UCSD-AML1 (cell line): Measurements from ENCODE around the gene GPR155.
"Not testable (repeated sequence)": the region's sequence is repeated elsewhere in the genome, so short reads cannot be mapped to it uniquely, and the experiment has no call there.

ENCODE experiments used
- DNase-seq: peaks from one replicate; lab custom pipeline; 2025; ENCODE audit not compliant: unreplicated experiment; lab: John Stamatoyannopoulos, UW

GPR155 gene

GRCh38 chr2:174442546-174443510 lies 44.0 kb downstream of the GPR155 start:
- DNase-seq: no peak

- DNase-seq: no peak
These were observed 46.9 kb downstream of the GPR155 start for GRCh38 chr2:174439950-174440349.

DNA sequence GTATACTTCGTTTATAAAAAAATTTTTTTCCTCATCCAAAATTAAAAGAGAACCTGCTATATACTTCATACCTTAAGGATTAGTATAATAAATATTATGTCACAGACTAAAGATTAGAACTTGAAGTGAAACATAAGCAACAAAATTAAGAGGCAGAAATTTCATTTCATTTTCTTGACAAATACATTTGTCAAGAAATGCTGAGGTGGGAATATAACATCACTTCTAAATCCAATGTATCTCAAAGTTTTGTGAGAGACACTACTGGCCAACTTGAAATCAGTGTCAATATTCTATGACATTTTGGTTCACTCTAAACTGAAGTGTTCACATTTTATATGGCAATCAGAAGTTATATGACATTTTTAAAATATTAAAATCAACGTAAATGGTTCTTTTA lies 47.5 kb downstream of the GPR155 start:
- DNase-seq: no peak

- no peak for DNase-seq
These were observed 48.5 kb downstream of the GPR155 start for GRCh38 chr2:174438146-174438886.

GRCh38 chr2:174436351-174436750 lies 50.5 kb downstream of the GPR155 start:
- no peak for DNase-seq

DNA sequence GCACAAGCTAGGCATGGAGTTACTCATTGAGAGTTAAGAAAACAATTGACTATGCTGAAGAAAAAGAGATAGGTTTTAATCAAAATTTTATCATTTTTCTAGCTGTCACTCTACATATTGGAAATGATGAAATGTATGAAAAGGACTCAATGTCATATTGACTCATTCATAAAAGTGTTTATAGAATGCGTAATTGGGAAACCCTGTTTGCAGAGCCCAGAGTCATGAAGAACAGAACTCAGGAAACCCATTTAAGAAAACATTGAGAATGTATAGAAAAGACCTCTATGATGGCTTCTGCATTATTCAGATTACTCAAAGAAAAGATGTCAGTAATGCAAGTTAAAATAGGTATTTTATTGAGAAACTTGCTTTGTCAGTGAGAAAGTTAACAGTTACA lies 54.9 kb downstream of the GPR155 start:
- DNase-seq: no peak

GRCh38 chr2:174430066-174430465 lies 56.8 kb downstream of the GPR155 start:
- DNase-seq: no peak

- no peak for DNase-seq
These were observed 58.6 kb downstream of the GPR155 start for GRCh38 chr2:174428214-174428613.

- DNase-seq: no peak
These were observed 74.6 kb downstream of the GPR155 start for GRCh38 chr2:174412256-174412655.

GRCh38 chr2:174410039-174410438 lies 76.8 kb downstream of the GPR155 start:
- not testable (repeated sequence) for DNase-seq

DNA sequence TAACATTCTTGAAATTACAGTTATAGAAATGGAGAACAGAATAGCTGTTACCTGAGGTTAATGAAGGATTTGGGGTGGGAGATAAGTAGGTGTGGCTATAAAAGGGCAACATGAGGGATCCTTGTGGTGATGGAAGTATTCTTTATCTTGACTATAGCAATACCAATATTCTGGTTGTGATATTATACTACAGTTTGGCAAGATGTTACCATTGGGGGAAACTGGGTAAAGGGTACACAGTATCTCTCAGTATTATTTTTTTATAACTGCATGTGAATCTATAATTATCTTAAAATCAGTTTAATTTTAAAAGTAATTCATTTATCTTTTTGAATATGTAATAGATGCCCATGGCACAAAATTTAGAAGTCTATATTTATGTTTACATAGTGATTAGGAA lies 83.2 kb downstream of the GPR155 start:
- DNase-seq: no peak

DNA sequence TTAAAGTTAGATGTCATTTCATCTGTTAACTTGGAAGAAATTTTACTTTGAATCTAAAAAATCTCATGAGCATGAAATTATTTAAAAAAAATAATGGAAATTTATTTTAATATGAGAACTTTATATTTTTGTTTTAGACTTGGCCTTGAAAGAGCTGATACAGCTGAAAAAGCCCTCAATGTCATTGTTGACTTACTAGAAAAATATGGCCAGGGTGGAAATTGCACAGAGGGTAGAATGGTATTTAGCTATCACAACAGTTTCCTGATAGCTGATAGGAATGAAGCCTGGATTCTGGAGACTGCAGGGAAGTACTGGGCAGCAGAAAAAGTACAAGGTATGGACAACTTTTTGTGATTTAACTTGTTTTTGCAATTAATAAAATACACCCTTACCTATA lies 86.0 kb downstream of the GPR155 start:
- no peak for DNase-seq

GRCh38 chr2:174399171-174399570 lies 87.7 kb downstream of the GPR155 start:
- DNase-seq: no peak

DNA sequence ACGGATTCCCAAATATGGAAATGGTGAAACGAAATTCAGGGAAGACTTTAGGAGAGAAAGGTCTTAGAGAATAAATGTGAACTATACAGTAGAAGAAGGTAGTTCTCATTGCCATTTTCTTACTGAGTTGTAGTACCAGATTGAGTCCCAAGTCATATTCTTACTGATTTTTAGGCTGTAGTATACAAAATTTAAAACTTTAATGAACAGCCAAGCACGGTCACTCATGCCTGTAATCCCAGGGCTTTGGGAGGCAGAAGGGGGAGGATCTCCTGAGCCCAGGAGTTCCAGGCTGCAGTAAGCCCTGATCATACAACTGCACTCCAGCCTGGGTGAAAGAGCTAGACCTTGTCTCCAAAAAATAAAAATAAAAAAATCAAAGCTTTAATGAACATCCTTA lies 89.1 kb downstream of the GPR155 start:
- DNase-seq: no peak

DNA sequence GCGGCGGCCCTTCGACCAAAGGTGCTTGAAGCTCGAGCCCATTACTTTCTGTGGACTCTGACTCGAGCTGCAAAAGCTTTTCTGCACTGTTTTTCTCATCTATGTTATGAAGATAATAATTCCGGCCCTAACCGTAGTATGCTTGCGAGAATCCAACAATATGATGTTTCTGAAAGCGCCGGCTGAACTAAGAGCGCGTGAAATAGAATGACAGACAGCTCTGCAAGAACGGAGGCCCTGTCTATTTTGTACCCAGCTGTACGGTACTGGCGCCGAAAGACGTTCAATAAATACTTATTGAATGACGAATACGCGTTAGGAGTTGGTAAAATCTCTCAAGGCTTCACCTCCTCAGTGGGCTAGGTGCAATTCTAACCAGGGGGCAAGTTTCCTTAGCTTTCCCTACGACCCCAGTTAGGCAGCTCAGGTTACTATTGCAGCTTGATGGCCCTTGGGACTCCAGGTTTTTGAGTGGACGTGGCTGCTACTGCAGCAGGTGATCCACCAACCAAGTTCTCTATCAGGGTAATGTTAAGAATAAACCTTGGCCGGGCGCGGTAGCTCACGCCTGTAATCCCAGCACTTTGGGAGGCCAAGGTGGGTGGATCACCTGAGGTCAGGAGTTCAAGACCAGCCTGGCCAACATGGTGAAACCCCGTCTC lies 90.7 kb downstream of the GPR155 start:
- no peak for DNase-seq

DNA sequence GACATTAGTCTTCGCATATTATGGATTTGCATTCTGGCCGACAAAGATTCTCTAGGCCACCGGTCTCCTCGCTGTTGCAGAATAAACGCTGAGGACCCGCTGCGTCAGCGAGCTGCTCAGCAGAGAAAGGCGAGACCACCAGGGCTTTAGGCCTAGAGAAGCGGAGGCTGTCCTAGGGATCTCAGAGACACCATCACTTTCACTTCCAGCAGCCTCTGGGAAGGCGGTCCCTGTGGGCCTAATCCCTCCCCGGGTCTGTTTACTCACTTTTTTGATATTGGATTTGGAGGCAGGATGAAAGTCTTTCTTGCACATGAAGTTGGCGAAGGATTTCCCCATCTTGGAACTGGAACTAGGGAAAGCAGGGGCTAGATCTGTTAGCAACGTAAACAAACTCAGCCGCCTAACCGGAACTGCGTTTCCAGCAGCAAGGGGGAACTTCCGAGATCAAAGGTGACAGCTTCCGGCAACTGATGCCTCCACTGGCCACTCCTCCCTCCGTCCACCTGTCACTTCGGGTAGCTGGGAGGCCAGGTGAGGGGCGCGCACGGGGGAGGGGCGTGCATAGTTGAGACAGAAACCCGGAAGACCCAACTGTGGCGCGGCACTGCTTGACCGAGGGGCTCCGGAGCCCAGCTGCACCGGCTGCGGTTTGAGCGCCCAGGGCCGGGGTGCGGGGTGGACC lies 91.4 kb downstream of the GPR155 start, which contains the start of gene SCRN3:
Gene SCRN3 (plus strand): TSS at position 447 of the 685 bp plus-strand sequence. CDS start 2,554 bp downstream, outside the sequence.
- peak; percentile 72 for DNase-seq

GRCh38 chr2:174392706-174393105 lies 94.1 kb downstream of the GPR155 start:
- no peak for DNase-seq

DNA sequence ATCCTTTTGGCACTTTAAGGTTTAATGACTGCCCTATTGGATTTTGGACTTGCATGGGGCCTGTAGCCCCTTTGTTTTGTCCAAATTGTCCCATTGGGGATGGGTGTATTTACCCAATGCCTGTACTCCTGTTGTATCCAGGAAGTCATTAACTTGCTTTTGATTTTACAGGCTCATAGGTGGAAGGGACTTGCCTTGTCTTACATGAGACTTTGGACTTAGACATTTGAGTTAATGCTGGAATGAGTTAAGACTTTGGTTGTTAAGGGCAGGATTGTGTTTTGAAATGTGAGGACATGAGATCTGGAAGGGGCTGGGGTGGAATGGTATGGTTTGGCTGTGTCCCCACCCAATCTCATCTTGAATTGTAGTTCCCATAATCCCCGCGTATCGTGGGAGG lies 96.5 kb downstream of the GPR155 start:
- DNase-seq: not testable (repeated sequence)

GRCh38 chr2:174389542-174389941 lies 97.3 kb downstream of the GPR155 start:
- DNase-seq: no peak

- DNase-seq: not testable (repeated sequence)
These were observed 98.1 kb downstream of the GPR155 start for GRCh38 chr2:174388706-174389105.

GRCh38 chr2:174385201-174385600 lies 101.6 kb downstream of the GPR155 start:
- no peak for DNase-seq
